22Rv1 (cell line): ENCODE measurements around the gene MCOLN3.
"Not testable (repeated sequence)": the region's sequence is repeated elsewhere in the genome, so short reads cannot be mapped to it uniquely, and the experiment has no call there.

ENCODE experiments used
- H3K27ac ChIP-seq: fragments of 450-650 bp; 2 replicates; pipeline ENCODE4 v1.5.1; 2017
- CTCF ChIP-seq: fragments of 450-650 bp; IDR thresholded peaks from 2 replicates; pipeline ENCODE4 v1.5.1; 2017; ENCODE audit warnings: mild to moderate bottlenecking
- ZFX ChIP-seq: fragments of 450-650 bp; IDR thresholded peaks from 2 replicates; pipeline ENCODE4 v1.6.1; 2017; ENCODE audit warnings: antibody characterized with exemption, borderline replicate concordance

Gene MCOLN3

GRCh38 chr1:84991097-84991920 is 57.0 kb downstream of the MCOLN3 start:
- no peak overlapping the region for H3K27ac ChIP-seq
- TF ChIP-seq CTCF (no peak), ZFX (no peak)

DNA sequence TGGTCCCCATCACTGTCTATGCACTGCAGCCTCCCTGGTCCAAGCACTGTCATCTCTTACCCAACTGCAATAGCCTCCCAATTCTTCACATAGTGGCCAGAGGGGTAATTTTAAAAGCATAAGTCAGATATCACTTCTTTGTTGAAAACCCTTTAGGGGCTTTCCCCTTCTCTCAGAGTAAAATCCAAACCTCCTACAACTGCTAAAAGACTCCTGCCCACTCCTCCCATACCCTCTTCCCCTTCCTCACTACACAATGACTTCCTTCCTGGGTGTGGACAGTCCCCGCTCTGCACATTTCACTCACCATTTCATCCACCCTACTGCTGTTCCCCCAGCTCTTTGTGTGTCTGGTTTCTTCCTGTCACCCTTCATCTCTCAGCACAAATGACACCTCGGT is 59.7 kb downstream of the MCOLN3 start:
- H3K27ac ChIP-seq = no peak overlapping the region
- TF ChIP-seq CTCF (no peak), ZFX (no peak)

DNA sequence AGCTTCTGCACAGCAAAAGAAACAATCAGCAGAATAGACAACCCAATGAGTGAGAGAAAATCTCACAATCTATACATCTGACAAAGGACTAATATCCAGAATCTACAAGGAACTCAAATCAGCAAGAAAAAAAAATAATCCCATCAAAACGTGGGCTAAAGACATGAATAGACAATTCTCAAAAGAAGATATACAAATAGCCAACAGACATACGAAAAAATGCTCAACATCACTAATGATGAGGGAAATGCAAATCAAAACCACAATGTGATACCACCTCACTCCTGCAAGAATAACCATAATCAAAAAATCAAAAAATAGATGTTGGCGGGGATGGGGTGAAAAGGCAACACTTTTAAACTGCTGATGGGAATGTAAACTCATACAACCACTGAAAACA is 61.7 kb downstream of the MCOLN3 start:
- not testable (repeated sequence) for H3K27ac ChIP-seq

GRCh38 chr1:84985365-84985764 is 62.9 kb downstream of the MCOLN3 start:
- no peak for TF ChIP-seq CTCF
- TF ChIP-seq ZFX = no peak
- H3K27ac ChIP-seq = no peak overlapping the region

DNA sequence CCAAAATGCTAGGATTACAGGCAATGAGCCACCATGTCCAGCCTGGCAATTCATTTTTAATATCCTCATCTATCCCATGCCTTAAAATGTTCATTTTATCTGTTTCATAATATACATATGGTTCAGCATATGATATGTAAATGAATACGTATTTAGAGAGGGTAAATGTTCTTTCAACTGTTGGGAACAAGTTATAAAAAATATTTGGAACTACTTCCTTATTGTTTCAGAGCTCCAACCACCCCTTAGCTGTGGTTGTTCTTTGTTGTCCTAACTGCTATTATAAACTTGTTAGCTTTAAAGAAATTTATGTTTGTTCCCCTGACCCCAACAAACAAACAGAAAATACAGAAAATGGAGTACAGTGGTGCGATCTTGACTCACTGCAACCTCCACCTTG is 65.9 kb downstream of the MCOLN3 start:
- TF ChIP-seq CTCF = no peak
- no peak overlapping the region for H3K27ac ChIP-seq

DNA sequence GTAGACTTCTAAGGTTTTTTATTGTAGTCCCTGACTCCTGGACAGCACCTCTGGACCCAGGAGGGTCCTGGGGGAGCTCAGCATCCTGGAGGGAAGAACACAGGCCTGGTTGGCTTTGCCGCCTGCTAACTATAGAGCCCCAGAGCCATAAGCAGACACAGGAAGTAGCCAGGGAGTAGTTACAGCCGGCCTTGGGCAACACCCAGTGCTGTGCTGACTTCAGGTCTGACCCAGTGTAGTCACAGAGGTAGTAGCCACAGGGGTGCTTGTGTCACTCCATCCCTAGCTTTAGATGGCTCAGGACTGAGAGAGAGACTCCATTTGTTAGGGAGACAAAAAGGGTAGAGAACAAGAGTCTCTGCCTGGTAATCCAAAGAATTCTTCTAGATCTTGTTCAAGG is 73.3 kb downstream of the MCOLN3 start:
- TF ChIP-seq CTCF = no peak
- TF ChIP-seq ZFX = no peak

DNA sequence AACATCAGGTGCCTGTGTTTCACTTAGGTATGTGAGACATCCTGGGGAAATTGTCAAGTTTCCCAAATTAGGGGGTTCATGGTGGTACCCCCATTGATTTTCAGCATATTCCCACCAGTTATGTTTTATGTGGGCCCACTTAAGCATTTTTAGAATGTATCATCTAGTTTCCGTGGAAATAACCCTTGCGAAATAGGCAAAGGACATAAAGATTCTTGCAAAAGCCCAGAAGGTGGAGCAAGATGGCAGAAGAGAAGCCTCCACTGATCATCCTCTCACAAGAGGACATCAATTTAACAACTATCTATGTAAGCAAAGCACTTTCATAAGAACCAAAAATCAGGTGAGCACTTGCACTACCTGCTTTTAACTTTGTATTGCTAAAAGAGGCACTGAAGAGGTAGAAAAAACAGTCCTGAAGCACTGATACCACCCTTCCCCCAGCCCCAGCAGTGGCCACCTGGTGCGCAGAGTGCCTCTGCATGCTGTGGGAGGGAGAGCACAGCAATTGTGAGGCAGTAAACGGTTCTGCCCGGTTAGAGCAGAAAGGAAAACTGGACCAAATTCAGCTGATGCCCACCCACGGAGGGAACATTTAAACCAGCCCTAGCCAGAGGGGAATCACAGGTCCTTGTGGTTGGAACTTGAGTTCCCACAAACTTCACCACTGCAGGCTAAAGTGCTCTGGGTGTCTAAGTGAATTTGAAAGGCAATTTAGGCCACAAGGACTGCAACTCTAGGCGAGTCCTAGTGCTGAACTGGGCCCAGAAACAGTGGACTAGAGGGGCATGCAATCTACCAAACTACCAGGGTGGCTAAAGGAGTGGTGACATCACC is 74.6 kb downstream of the MCOLN3 start:
- TF ChIP-seq ZFX = no peak
- TF ChIP-seq CTCF = no peak
- no peak overlapping the region for H3K27ac ChIP-seq

More for the DNA sequence above, 73.3 kb downstream of the MCOLN3 start:
- no peak overlapping the region for H3K27ac ChIP-seq
